Thoracic aorta (tissue), 2 donors: ENCODE results near the gene KHNYN. TPM values are rescaled to one million over a fixed set of nuclear protein-coding genes. Genes with fewer than 3 reads are reported as not detected.

Source experiments
- ATAC-seq: fragments of 150-250 bp; one replicate; pipeline ENCODE4 v1.8.0; 2017; ENCODE audit warnings: low read depth; ENCODE audit not compliant: insufficient number of reproducible peaks, low FRiP score
- DNase-seq: peaks from one replicate; pipeline ENCODE4 v3.0.0-alpha.2; 2020; ENCODE audit warnings: low spot score
- H3K27ac ChIP-seq, 2 donors: fragments of 200-600 bp; sonication (generic); 1 replicate in 1 of 2; 2 replicates in 1 of 2; pipeline ENCODE4 v1.5.1; 2016; ENCODE audit warnings: mild to moderate bottlenecking in 2 of 2, moderate library complexity in 2 of 2
- H3K27me3 ChIP-seq: fragments of 200-600 bp; sonication (generic); replicated peaks from 2 replicates; pipeline ENCODE4 v1.6.0; 2016; ENCODE audit warnings: mild to moderate bottlenecking; ENCODE audit not compliant: insufficient read depth
- H3K36me3 ChIP-seq: fragments of 200-600 bp; sonication (generic); one replicate; pipeline ENCODE4 v1.5.1; 2016
- H3K4me1 ChIP-seq, 2 donors: fragments of 200-600 bp; sonication (generic); 1 replicate in 1 of 2; 2 replicates in 1 of 2; pipeline versions ENCODE4 v1.5.1 to v1.6.0; 2016; ENCODE audit warnings: low read depth in 2 of 2, mild to moderate bottlenecking in 1 of 2; ENCODE audit not compliant: control insufficient read depth in 1 of 2
- H3K4me3 ChIP-seq: fragments of 200-600 bp; sonication (generic); 2 replicates; pipeline ENCODE4 v1.5.1; 2016; ENCODE audit warnings: mild to moderate bottlenecking
- H3K9me3 ChIP-seq: fragments of 200-600 bp; sonication (generic); 2 replicates; pipeline ENCODE4 v1.5.1; 2016
- CTCF ChIP-seq: fragments of 200-600 bp; sonication (generic); IDR thresholded peaks from one replicate; pipeline ENCODE4 v1.5.1; 2019; ENCODE audit warnings: antibody characterized with exemption
- total RNA-seq, 2 donors: library from RNA; depleted of rRNA; stranded (reverse); fragments of >200 nt; gene quantifications; one replicate each; pipeline versions ENCODE4 v1.1.0 to v1.2.3, GENCODE V29; 2016

The KHNYN gene
- total RNA-seq, 2 donors from 2014 or later: 62.8 to 71.6 TPM

- Histone ChIP-seq H3K27ac (peak overlapping the region; percentile 89 to 99), H3K36me3 (peaks cover 19% of the 10 kb centered on the region), H3K4me3 (peak overlapping the region; percentile 83), H3K9me3 (no peaks in the 10 kb centered on the region), H3K27me3 (no peaks in the 10 kb centered on the region), H3K4me1 (peaks cover 15 to 33% of the 10 kb centered on the region in 2 donors)
- no peak for TF ChIP-seq CTCF
- no peak for ATAC-seq
- no peak for DNase-seq
These were observed 1.2 kb downstream of the KHNYN start for GRCh38 chr14:24430682-24431568.

DNA sequence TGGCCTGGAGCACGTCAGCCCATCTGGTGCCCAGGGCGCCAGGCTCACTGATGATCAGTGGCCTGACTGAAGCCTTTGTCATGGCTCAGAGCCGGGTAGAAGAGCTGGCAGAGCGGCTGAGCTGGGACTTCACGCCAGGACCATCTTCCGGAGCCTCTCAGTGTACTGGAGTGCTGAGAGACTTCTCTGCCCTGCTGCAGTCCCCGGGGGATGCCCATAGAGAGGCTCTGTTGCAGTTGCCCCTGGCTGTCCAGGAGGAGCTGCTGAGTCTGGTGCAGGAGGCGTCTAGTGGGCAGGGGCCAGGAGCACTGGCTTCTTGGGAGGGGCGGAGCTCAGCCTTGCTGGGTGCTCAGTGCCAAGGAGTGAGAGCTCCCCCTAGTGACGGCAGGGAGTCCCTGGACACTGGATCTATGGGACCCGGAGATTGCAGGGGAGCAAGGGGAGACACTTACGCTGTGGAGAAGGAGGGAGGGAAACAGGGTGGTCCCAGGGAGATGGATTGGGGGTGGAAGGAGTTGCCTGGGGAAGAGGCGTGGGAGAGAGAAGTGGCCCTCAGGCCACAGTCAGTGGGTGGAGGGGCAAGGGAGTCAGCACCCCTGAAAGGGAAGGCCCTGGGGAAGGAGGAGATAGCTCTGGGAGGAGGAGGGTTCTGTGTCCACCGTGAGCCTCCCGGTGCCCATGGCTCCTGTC, 2.0 kb downstream of the KHNYN start:
- DNase-seq: peak; percentile 60
- peak; percentile 26 for ATAC-seq
- Histone ChIP-seq H3K9me3 (no peaks in the 10 kb centered on the region), H3K4me3 (peak overlapping the region; percentile 83), H3K27me3 (no peaks in the 10 kb centered on the region), H3K27ac (peak overlapping the region; percentile 89 to 99), H3K36me3 (peaks cover 26% of the 10 kb centered on the region), H3K4me1 (peaks cover 13 to 36% of the 10 kb centered on the region in 2 donors)
- peak; percentile 83 for TF ChIP-seq CTCF

- Histone ChIP-seq H3K9me3 (no peaks in the 10 kb centered on the region), H3K4me1 (peaks cover 13 to 42% of the 10 kb centered on the region in 2 donors), H3K4me3 (no peak overlapping the region), H3K27me3 (no peaks in the 10 kb centered on the region), H3K36me3 (peaks cover 33% of the 10 kb centered on the region), H3K27ac (no peak overlapping the region)
- DNase-seq (no peak), ATAC-seq (no peak)
- TF ChIP-seq CTCF: no peak
These were observed 2.7 kb downstream of the KHNYN start for GRCh38 chr14:24432259-24433131.

GRCh38 chr14:24434036-24434435, 4.3 kb downstream of the KHNYN start:
- no peak for DNase-seq
- H3K4me1 ChIP-seq: peaks cover 11 to 39% of the 10 kb centered on the region in 2 donors
- ATAC-seq: no peak
- H3K4me3 ChIP-seq: no peak overlapping the region
- no peak overlapping the region for H3K27ac ChIP-seq
- no peaks in the 10 kb centered on the region for H3K9me3 ChIP-seq
- H3K36me3 ChIP-seq: peaks cover 46% of the 10 kb centered on the region
- H3K27me3 ChIP-seq: no peaks in the 10 kb centered on the region
- no peak for TF ChIP-seq CTCF
